Chondrocyte (in vitro differentiated cells): ENCODE results near the gene KAZN. TPM values are rescaled to one million over a fixed set of nuclear protein-coding genes. Genes with fewer than 3 reads are reported as not detected.

Experiments used
- DNase-seq: peaks from one replicate; pipeline ENCODE4 v3.0.0; 2021; ENCODE audit warnings: mixed read lengths, low spot score
- H3K27ac Mint-ChIP-seq: one replicate; pipeline ENCODE4 v1.8.0; 2021; ENCODE audit warnings: mild to moderate bottlenecking, moderate library complexity, mixed read lengths; ENCODE audit not compliant: unreplicated experiment
- H3K27me3 Mint-ChIP-seq: 2 replicates; pipeline ENCODE4 v1.8.0; 2021; ENCODE audit warnings: low read depth, mixed read lengths
- H3K36me3 Mint-ChIP-seq: 2 replicates; pipeline ENCODE4 v1.8.0; 2021; ENCODE audit warnings: low read depth, mixed read lengths
- H3K4me1 Mint-ChIP-seq: 2 replicates; pipeline ENCODE4 v1.8.0; 2021; ENCODE audit warnings: low read depth, mild to moderate bottlenecking, mixed read lengths
- H3K4me3 Mint-ChIP-seq: one replicate; pipeline ENCODE4 v1.8.0; 2021; ENCODE audit warnings: mild to moderate bottlenecking, moderate library complexity, mixed read lengths; ENCODE audit not compliant: unreplicated experiment
- H3K9me3 Mint-ChIP-seq: 2 replicates; pipeline ENCODE4 v1.8.0; 2021; ENCODE audit warnings: low read depth, mixed read lengths
- CTCF ChIP-seq: fragments of 200-600 bp; sonication (generic); IDR thresholded peaks from 2 replicates; pipeline ENCODE4 v1.5.0; 2021; ENCODE audit warnings: antibody characterized with exemption, mild to moderate bottlenecking, moderate library complexity
- total RNA-seq: library from RNA; stranded (reverse); gene quantifications from 3 replicates; pipeline ENCODE4 v1.2.1, GENCODE V29; 2021

Gene KAZN
- total RNA-seq, 1 donor from 2014 or later = 29.6 TPM

- DNase-seq = no peak
- no peaks in the 10 kb centered on the region for H3K9me3 Mint-ChIP-seq
- H3K36me3 Mint-ChIP-seq = peaks cover 2% of the 10 kb centered on the region
- H3K4me3 Mint-ChIP-seq = no peak overlapping the region
- H3K27ac Mint-ChIP-seq = no peak overlapping the region
- TF ChIP-seq CTCF = no peak
- no peaks in the 10 kb centered on the region for H3K27me3 Mint-ChIP-seq
- H3K4me1 Mint-ChIP-seq = peaks cover 42% of the 10 kb centered on the region
Measured at GRCh38 chr1:14994148-14994547, 395.7 kb downstream of the KAZN start.

- no peaks in the 10 kb centered on the region for H3K9me3 Mint-ChIP-seq
- no peaks in the 10 kb centered on the region for H3K27me3 Mint-ChIP-seq
- TF ChIP-seq CTCF = no peak
- DNase-seq = no peak
- H3K27ac Mint-ChIP-seq = peak overlapping the region; percentile 97
- H3K4me3 Mint-ChIP-seq = no peak overlapping the region
- H3K36me3 Mint-ChIP-seq = peaks cover 2% of the 10 kb centered on the region
- H3K4me1 Mint-ChIP-seq = peaks cover 49% of the 10 kb centered on the region
Measured at GRCh38 chr1:14994841-14995437, 396.5 kb downstream of the KAZN start.

GRCh38 chr1:14996133-14997050 lies 397.9 kb downstream of the KAZN start:
- Mint-ChIP-seq H3K4me1 (peaks cover 51% of the 10 kb centered on the region), H3K36me3 (peaks cover 2% of the 10 kb centered on the region), H3K27ac (peak overlapping the region; percentile 97), H3K9me3 (no peaks in the 10 kb centered on the region), H3K4me3 (peak overlapping the region; percentile 49), H3K27me3 (no peaks in the 10 kb centered on the region)
- no peak for TF ChIP-seq CTCF
- no peak for DNase-seq

GRCh38 chr1:14997646-14998276 lies 399.3 kb downstream of the KAZN start:
- no peak for TF ChIP-seq CTCF
- Mint-ChIP-seq H3K4me3 (no peak overlapping the region), H3K36me3 (no peaks in the 10 kb centered on the region), H3K4me1 (peaks cover 53% of the 10 kb centered on the region), H3K27me3 (no peaks in the 10 kb centered on the region), H3K27ac (peak overlapping the region; percentile 41), H3K9me3 (no peaks in the 10 kb centered on the region)
- DNase-seq = no peak

GRCh38 chr1:14999441-14999840 lies 401.0 kb downstream of the KAZN start:
- no peak for TF ChIP-seq CTCF
- Mint-ChIP-seq H3K27me3 (no peaks in the 10 kb centered on the region), H3K4me1 (peaks cover 54% of the 10 kb centered on the region), H3K36me3 (no peaks in the 10 kb centered on the region), H3K9me3 (no peaks in the 10 kb centered on the region), H3K4me3 (no peak overlapping the region), H3K27ac (no peak overlapping the region)
- no peak for DNase-seq
